ENCODE data around the gene ARHGDIG.

- TF ChIP-seq, protein P1, sequence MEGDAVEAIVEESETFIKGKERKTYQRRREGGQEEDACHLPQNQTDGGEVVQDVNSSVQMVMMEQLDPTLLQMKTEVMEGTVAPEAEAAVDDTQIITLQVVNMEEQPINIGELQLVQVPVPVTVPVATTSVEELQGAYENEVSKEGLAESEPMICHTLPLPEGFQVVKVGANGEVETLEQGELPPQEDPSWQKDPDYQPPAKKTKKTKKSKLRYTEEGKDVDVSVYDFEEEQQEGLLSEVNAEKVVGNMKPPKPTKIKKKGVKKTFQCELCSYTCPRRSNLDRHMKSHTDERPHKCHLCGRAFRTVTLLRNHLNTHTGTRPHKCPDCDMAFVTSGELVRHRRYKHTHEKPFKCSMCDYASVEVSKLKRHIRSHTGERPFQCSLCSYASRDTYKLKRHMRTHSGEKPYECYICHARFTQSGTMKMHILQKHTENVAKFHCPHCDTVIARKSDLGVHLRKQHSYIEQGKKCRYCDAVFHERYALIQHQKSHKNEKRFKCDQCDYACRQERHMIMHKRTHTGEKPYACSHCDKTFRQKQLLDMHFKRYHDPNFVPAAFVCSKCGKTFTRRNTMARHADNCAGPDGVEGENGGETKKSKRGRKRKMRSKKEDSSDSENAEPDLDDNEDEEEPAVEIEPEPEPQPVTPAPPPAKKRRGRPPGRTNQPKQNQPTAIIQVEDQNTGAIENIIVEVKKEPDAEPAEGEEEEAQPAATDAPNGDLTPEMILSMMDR (conservative IDR thresholded peaks at IDR 0.05): no peak
- no peak for TF ChIP-seq ZFX (IDR thresholded peaks at IDR 0.05)
These were observed 37.0 kb upstream of the ARHGDIG start for GRCh38 chr16:243348-243747.
